ENCODE measurements around the gene MYLK2. TPM values are rescaled to one million over a fixed set of nuclear protein-coding genes. Genes with fewer than 3 reads are reported as not detected.

The MYLK2 gene
- total RNA-seq, 2 experiments from 2014 or later = 0.13 to 0.27 TPM

- no peaks in the 10 kb centered on the region for H3K36me3 Mint-ChIP-seq (ENCODE audit: low read depth)
- intact Hi-C loops (cut with micrococcal nuclease) = no loop called here
- H3K9me3 Mint-ChIP-seq = no peaks in the 10 kb centered on the region
- peak overlapping the region; percentile 33 for H3K4me3 Mint-ChIP-seq
- ChIA-PET POLR2A (interaction anchor here (0.7 kb wide), 1 partner anchor 18 kb away, joined by 3 read pairs; no protein-coding TSS in a partner anchor), CTCF (interaction anchor here (0.8 to 3.3 kb wide), 7 partner anchors 9 to 230 kb away, joined by 3 to 24 read pairs (median 5); partner anchors contain the start of gene PDRG1)
- TF ChIP-seq CTCF (IDR thresholded peaks at IDR 0.05) = no peak
- peaks cover 4% of the 10 kb centered on the region for H3K4me1 Mint-ChIP-seq (ENCODE audit: low read depth)
- ATAC-seq = peak; percentile 97
- no peak overlapping the region for H3K27ac Mint-ChIP-seq
- H3K27me3 Mint-ChIP-seq = peaks cover 24% of the 10 kb centered on the region
- peak; percentile 78 for DNase-seq
These were observed 42.4 kb downstream of the MYLK2 start for GRCh38 chr20:31861385-31862156.

GRCh38 chr20:31862157-31862470 is 43.0 kb downstream of the MYLK2 start:
- POLR2A ChIA-PET = interaction anchor here (0.7 kb wide), 1 partner anchor 17 kb away, joined by 3 read pairs; no protein-coding TSS in a partner anchor
- Mint-ChIP-seq H3K36me3 (ENCODE audit: low read depth) (no peaks in the 10 kb centered on the region), H3K9me3 (no peaks in the 10 kb centered on the region), H3K4me1 (ENCODE audit: low read depth) (peaks cover 4% of the 10 kb centered on the region), H3K27ac (no peak overlapping the region), H3K27me3 (peaks cover 24% of the 10 kb centered on the region), H3K4me3 (peak overlapping the region; percentile 33)
- TF ChIP-seq CTCF (IDR thresholded peaks at IDR 0.05) = no peak
- ATAC-seq (no peak), DNase-seq (no peak)
- intact Hi-C loops (cut with micrococcal nuclease) = no loop called here
- CTCF ChIA-PET = interaction anchor here (0.8 to 3.3 kb wide), 5 partner anchors 9 to 102 kb away, joined by 3 to 24 read pairs (median 4); partner anchors contain the start of gene PDRG1

- TF ChIP-seq CTCF (IDR thresholded peaks at IDR 0.05) = no peak
- intact Hi-C loops (cut with micrococcal nuclease) = no loop called here
- CTCF ChIA-PET = interaction anchor here (1.3 to 2.4 kb wide), 4 partner anchors 10 to 101 kb away, joined by 4 to 12 read pairs (median 4); no protein-coding TSS in a partner anchor
- peaks cover 4% of the 10 kb centered on the region for H3K4me1 Mint-ChIP-seq (ENCODE audit: low read depth)
- H3K4me3 Mint-ChIP-seq = no peak overlapping the region
- no peak overlapping the region for H3K27ac Mint-ChIP-seq
- no peaks in the 10 kb centered on the region for H3K9me3 Mint-ChIP-seq
- peaks cover 22% of the 10 kb centered on the region for H3K27me3 Mint-ChIP-seq
- POLR2A ChIA-PET = interaction anchor here (0.7 kb wide), 1 partner anchor 17 kb away, joined by 3 read pairs; no protein-coding TSS in a partner anchor
- DNase-seq = no peak
- no peaks in the 10 kb centered on the region for H3K36me3 Mint-ChIP-seq (ENCODE audit: low read depth)
- no peak for ATAC-seq
These were observed 43.4 kb downstream of the MYLK2 start for GRCh38 chr20:31862506-31862905.

DNA sequence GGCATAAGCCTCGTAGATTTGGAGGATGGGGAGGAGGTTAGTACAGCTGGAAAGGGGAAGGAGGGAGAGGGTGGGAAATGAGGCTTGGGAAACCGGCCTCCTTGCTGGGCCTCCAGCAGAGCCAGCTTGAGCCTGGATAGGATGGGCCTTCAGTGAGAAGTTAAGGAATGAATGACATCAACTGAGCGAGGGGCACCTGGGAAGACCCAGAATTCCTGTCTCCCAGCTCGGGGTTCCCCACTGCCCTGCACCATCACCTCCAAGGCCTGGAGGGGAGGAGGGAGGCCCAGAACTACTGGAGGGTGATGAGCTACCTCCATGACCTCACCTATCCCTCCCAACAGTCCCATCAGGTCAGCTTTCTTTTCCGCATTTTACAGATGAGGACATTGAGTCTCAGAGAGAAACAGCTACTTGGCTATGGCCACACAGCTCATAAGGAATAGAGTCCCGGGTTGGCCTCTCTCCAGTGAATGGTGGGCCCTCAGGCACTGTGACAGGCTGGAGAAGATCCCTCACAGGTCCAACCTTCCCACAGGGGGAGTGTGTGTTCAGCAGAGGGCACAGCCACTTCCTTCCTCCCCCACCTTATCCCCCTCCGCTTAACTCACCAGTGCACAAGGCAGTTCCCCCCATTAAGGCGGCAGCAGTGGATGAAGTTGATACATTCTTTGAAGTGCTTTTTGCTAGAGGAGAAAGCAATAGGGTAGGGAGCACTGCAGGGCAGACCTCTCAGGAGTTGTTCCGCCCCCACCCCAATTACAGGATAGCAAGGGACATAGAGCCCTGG is 44.3 kb downstream of the MYLK2 start:
- ATAC-seq = no peak
- H3K4me1 Mint-ChIP-seq (ENCODE audit: low read depth) = peaks cover 4% of the 10 kb centered on the region
- no peaks in the 10 kb centered on the region for H3K36me3 Mint-ChIP-seq (ENCODE audit: low read depth)
- intact Hi-C loops (cut with micrococcal nuclease) = no loop called here
- H3K4me3 Mint-ChIP-seq = no peak overlapping the region
- no peaks in the 10 kb centered on the region for H3K9me3 Mint-ChIP-seq
- POLR2A ChIA-PET = no interaction called here
- H3K27ac Mint-ChIP-seq = no peak overlapping the region
- H3K27me3 Mint-ChIP-seq = peaks cover 21% of the 10 kb centered on the region
- TF ChIP-seq CTCF (IDR thresholded peaks at IDR 0.05) = no peak
- DNase-seq = no peak
- CTCF ChIA-PET = interaction anchor here (1.2 to 2.4 kb wide), 4 partner anchors 9 to 40 kb away, joined by 4 to 12 read pairs (median 7); no protein-coding TSS in a partner anchor
